HCT116 (cell line): ENCODE results near the gene PIM3. TPM values are rescaled to one million over a fixed set of nuclear protein-coding genes. Genes with fewer than 3 reads are reported as not detected.

Experiments used
- ATAC-seq: fragments of 200-7000 bp; cut with Tn5 transposase; 2 replicates; pipeline ENCODE4 v1.9.1; 2020; ENCODE audit warnings: mild to moderate bottlenecking, moderate library complexity
- BruUV-seq: library from RNA; stranded (reverse); fragments of 400-500 nt; replicated peaks from 2 replicates; lab custom pipeline; 2021; lab: Mats Ljungman, UMichigan
- CTCF ChIA-PET: fragments of 300-600 bp; sonication (Branson Sonifier 250); formaldehyde crosslinking; loops from one replicate; lab custom pipeline; 2021; ENCODE audit warnings: antibody characterized with exemption; lab: Charles Lee
- POLR2A ChIA-PET: fragments of 300-600, 350-600 bp; sonication (Branson Sonifier 250); formaldehyde crosslinking; loops from one replicate; lab custom pipeline; 2021; ENCODE audit warnings: antibody characterized with exemption; lab: Charles Lee
- RAD21 ChIA-PET, 2 experiments: fragments of 300-600 bp; sonication (Branson Sonifier 250); formaldehyde crosslinking; loops; one replicate each; lab custom pipeline; 2023; ENCODE audit warnings: low total read pairs in 2 of 2; ENCODE audit not compliant: uncharacterized antibody in 2 of 2, unreplicated experiment in 2 of 2, low non-redundant PET in 1 of 2; lab: Charles Lee
- DNase-seq: peaks from one replicate; pipeline ENCODE4 v3.0.0-alpha.2; 2010; ENCODE audit warnings: low read depth, low spot score
- H2AFZ ChIP-seq: fragments of 200-600 bp; shearing (Covaris generic), sonication (generic); 2 replicates; pipeline ENCODE4 v1.6.1; 2017; ENCODE audit warnings: low read depth, mixed run types, mixed read lengths, antibody characterized with exemption, low read length; ENCODE audit not compliant: poor library complexity, severe bottlenecking
- H3K27ac ChIP-seq: 2 replicates; pipeline ENCODE4 v1.5.1; 2012; ENCODE audit warnings: low read depth, low read length
- H3K27me3 ChIP-seq: fragments of 200-600 bp; sonication (generic); 2 replicates; pipeline ENCODE4 v1.6.1; 2016; ENCODE audit warnings: mixed run types, low read length, mixed read lengths; ENCODE audit not compliant: insufficient read depth
- H3K36me3 ChIP-seq, 2 experiments: fragments of 200-500 bp in 1 of 2; fragments of 200-600 bp in 1 of 2; sonication (Bioruptor generic) in 1 of 2; sonication (generic) in 1 of 2; 2 replicates each; pipeline versions ENCODE4 v1.5.1 to v1.6.1; 2014 to 2016; ENCODE audit warnings: low read length in 2 of 2, inconsistent platforms in 1 of 2, mixed read lengths in 1 of 2, mixed run types in 1 of 2; ENCODE audit not compliant: insufficient read depth in 2 of 2, control insufficient read depth in 1 of 2
- H3K4me1 ChIP-seq, 2 experiments: fragments of 200-600 bp in 1 of 2; sonication (generic) in 1 of 2; 2 replicates each; pipeline versions ENCODE4 v1.5.1 to v1.6.1; 2012 to 2017; ENCODE audit warnings: low read length in 2 of 2, inconsistent platforms in 1 of 2, mild to moderate bottlenecking in 1 of 2, mixed read lengths in 1 of 2, mixed run types in 1 of 2, moderate library complexity in 1 of 2; ENCODE audit not compliant: insufficient read depth in 2 of 2, control insufficient read depth in 1 of 2
- H3K4me2 ChIP-seq: fragments of 200-600 bp; sonication (generic); 2 replicates; pipeline ENCODE4 v1.6.1; 2017; ENCODE audit warnings: mixed run types, low read length, mixed read lengths
- H3K4me3 ChIP-seq, 2 experiments: fragments of 200-600 bp in 1 of 2; sonication (generic) in 1 of 2; replicated peaks in 1 of 2; 2 replicates each; pipeline ENCODE4 v1.5.1; 2011 to 2016; ENCODE audit warnings: low read length in 2 of 2, control low read depth in 1 of 2, low read depth in 1 of 2, mild to moderate bottlenecking in 1 of 2, mixed read lengths in 1 of 2, mixed run types in 1 of 2
- H3K79me2 ChIP-seq: fragments of 200-600 bp; sonication (generic); 2 replicates; pipeline ENCODE4 v1.6.1; 2017; ENCODE audit warnings: mild to moderate bottlenecking, mixed run types, low read length, moderate library complexity, mixed read lengths; ENCODE audit not compliant: insufficient read depth
- H3K9ac ChIP-seq: fragments of 200-600 bp; sonication (generic); 2 replicates; pipeline ENCODE4 v1.6.1; 2016; ENCODE audit warnings: low read length, mixed read lengths
- H3K9me2 ChIP-seq: fragments of 200-600 bp; sonication (generic), shearing (Covaris generic); 2 replicates; pipeline ENCODE4 v1.6.1; 2017; ENCODE audit warnings: mixed run types, mild to moderate bottlenecking, moderate library complexity; ENCODE audit not compliant: insufficient read depth
- H3K9me3 ChIP-seq, 2 experiments: fragments of 200-500 bp in 1 of 2; fragments of 200-600 bp in 1 of 2; sonication (Bioruptor generic) in 1 of 2; sonication (generic) in 1 of 2; 2 replicates each; pipeline ENCODE4 v1.6.1; 2014 to 2017; ENCODE audit warnings: low read length in 2 of 2, mixed read lengths in 2 of 2, inconsistent platforms in 1 of 2, low read depth in 1 of 2, mild to moderate bottlenecking in 1 of 2, mixed run types in 1 of 2, moderate library complexity in 1 of 2; ENCODE audit not compliant: control insufficient read depth in 1 of 2, insufficient read depth in 1 of 2
- H4K20me1 ChIP-seq: fragments of 200-600 bp; sonication (generic), shearing (Covaris generic); 2 replicates; pipeline ENCODE4 v1.6.1; 2017; ENCODE audit warnings: mixed run types, mild to moderate bottlenecking, moderate library complexity; ENCODE audit not compliant: insufficient read depth
- ATF3 ChIP-seq: IDR thresholded peaks from 2 replicates; pipeline ENCODE4 v1.6.1; 2012
- CBX3 ChIP-seq: IDR thresholded peaks from 2 replicates; pipeline ENCODE4 v1.6.1; 2012; ENCODE audit warnings: low read depth
- ELF1 ChIP-seq: IDR thresholded peaks from 2 replicates; pipeline ENCODE4 v1.6.1; 2012; ENCODE audit warnings: low read depth, borderline replicate concordance
- TCF7L2 ChIP-seq: IDR thresholded peaks from 2 replicates; pipeline ENCODE4 v1.7.0; 2011; ENCODE audit warnings: borderline replicate concordance, inconsistent platforms; ENCODE audit not compliant: insufficient read depth, insufficient read length; ENCODE audit errors: extremely low read depth
- ZBTB33 ChIP-seq: IDR thresholded peaks from 2 replicates; pipeline ENCODE4 v1.6.1; 2011; ENCODE audit warnings: mild to moderate bottlenecking, low read length, moderate library complexity; ENCODE audit not compliant: insufficient replicate concordance; ENCODE audit errors: extremely low read depth
- ZFX ChIP-seq: fragments of 450-650 bp; IDR thresholded peaks from 2 replicates; pipeline ENCODE4 v1.6.1; 2017
- ZNF274 ChIP-seq: fragments of 200-500 bp; sonication (Bioruptor generic); IDR thresholded peaks from 2 replicates; pipeline ENCODE4 v1.6.1; 2014; ENCODE audit warnings: mild to moderate bottlenecking, low read depth, low read length, inconsistent platforms
- intact Hi-C: fragments of 100-400 bp; cut with micrococcal nuclease; formaldehyde crosslinking; loops from 2 replicates; pipeline ENCODE4 v1.10.0; 2022
- total RNA-seq: library from RNA; stranded (reverse); gene quantifications from one replicate; pipeline ENCODE4 v1.2.1, GENCODE V29; 2021; ENCODE audit not compliant: unreplicated experiment

PIM3 gene
- total RNA-seq, 1 experiment from 2014 or later = 116 TPM

GRCh38 chr22:49956418-49956770 lies 4.2 kb upstream of the PIM3 start:
- Histone ChIP-seq H3K27me3 (no peaks in the 10 kb centered on the region), H2AFZ (no peak overlapping the region), H4K20me1 (no peaks in the 10 kb centered on the region), H3K79me2 (peaks cover 6% of the 10 kb centered on the region), H3K27ac (no peak overlapping the region), H3K4me1 (peaks cover 22 to 44% of the 10 kb centered on the region in 2 experiments), H3K9ac (no peak overlapping the region), H3K9me2 (no peaks in the 10 kb centered on the region), H3K4me2 (no peak overlapping the region), H3K9me3 (no peaks in the 10 kb centered on the region), H3K36me3 (peaks cover 0 to 1% of the 10 kb centered on the region in 2 experiments; a peak in 1 of 4 replicates), H3K4me3 (no peak overlapping the region)
- no peak for TF ChIP-seq TCF7L2
- no peak for TF ChIP-seq ZFX
- no peak for TF ChIP-seq ATF3
- no peak for TF ChIP-seq ZNF274
- no peak for TF ChIP-seq ZBTB33
- no peak for TF ChIP-seq CBX3
- TF ChIP-seq ELF1 = no peak
- no peak for ATAC-seq
- ChIA-PET CTCF (no interaction called here), RAD21 (no interaction called here), POLR2A (no interaction called here)
- intact Hi-C loops = no loop called here
- BruUV-seq = no TSS peak
- DNase-seq = no peak
